Karpas-422 (cell line): ENCODE data around the gene CTBP2. TPM values are rescaled to one million over a fixed set of nuclear protein-coding genes. Genes with fewer than 3 reads are reported as not detected.
"Not testable (repeated sequence)": the region's sequence is repeated elsewhere in the genome, so short reads cannot be mapped to it uniquely, and the experiment has no call there.

Experiments used
- DNase-seq: peaks from one replicate; pipeline ENCODE4 v3.0.0-alpha.2; 2015
- H2AFZ ChIP-seq: fragments of 200-600 bp; sonication (generic); 2 replicates; pipeline ENCODE4 v1.6.1; 2014; ENCODE audit warnings: antibody characterized with exemption, low read length, mixed read lengths
- H3K27ac ChIP-seq: fragments of 200-600 bp; sonication (generic); 2 replicates; pipeline ENCODE4 v1.5.1; 2014; ENCODE audit warnings: mild to moderate bottlenecking, low read length, moderate library complexity
- H3K27me3 ChIP-seq: fragments of 200-600 bp; sonication (generic); 2 replicates; pipeline ENCODE4 v1.6.1; 2014; ENCODE audit warnings: low read length, mixed read lengths
- H3K36me3 ChIP-seq: fragments of 200-600 bp; sonication (generic); 2 replicates; pipeline ENCODE4 v1.6.1; 2014; ENCODE audit warnings: low read length, mixed read lengths; ENCODE audit not compliant: insufficient read depth
- H3K4me1 ChIP-seq: fragments of 200-600 bp; sonication (generic); 2 replicates; pipeline ENCODE4 v1.6.1; 2014; ENCODE audit warnings: mild to moderate bottlenecking, low read length, mixed read lengths
- H3K4me2 ChIP-seq: fragments of 200-600 bp; sonication (generic); 2 replicates; pipeline ENCODE4 v1.6.1; 2014; ENCODE audit warnings: low read length, low read depth, mild to moderate bottlenecking; ENCODE audit not compliant: poor library complexity, severe bottlenecking
- H3K4me3 ChIP-seq: fragments of 200-600 bp; sonication (generic); 2 replicates; pipeline ENCODE4 v1.5.1; 2014; ENCODE audit warnings: mild to moderate bottlenecking, antibody characterized with exemption, low read length, mixed read lengths
- H3K79me2 ChIP-seq: fragments of 200-600 bp; sonication (generic); 2 replicates; pipeline ENCODE4 v1.6.1; 2014; ENCODE audit warnings: mild to moderate bottlenecking, low read length, mixed read lengths
- H3K9ac ChIP-seq: fragments of 200-600 bp; sonication (generic); 2 replicates; pipeline ENCODE4 v1.6.0; 2014; ENCODE audit warnings: low read length
- H3K9me2 ChIP-seq: fragments of 200-600 bp; sonication (generic), shearing (Covaris generic); replicated peaks from 2 replicates; pipeline ENCODE4 v1.6.0; 2014; ENCODE audit warnings: mild to moderate bottlenecking, low read length, moderate library complexity; ENCODE audit not compliant: insufficient read depth
- H3K9me3 ChIP-seq: fragments of 300-700, 200-600 bp; sonication (generic); 2 replicates; pipeline ENCODE4 v1.6.1; 2014; ENCODE audit warnings: low read length, mixed read lengths
- H4K20me1 ChIP-seq: fragments of 200-600 bp; sonication (generic); 2 replicates; pipeline ENCODE4 v1.6.1; 2014; ENCODE audit warnings: mild to moderate bottlenecking, antibody characterized with exemption, low read length, low read depth; ENCODE audit not compliant: insufficient read depth
- total RNA-seq: library from RNA; depleted of rRNA; stranded (reverse); fragments of >200 nt; shearing (Covaris generic); gene quantifications from 2 replicates; pipeline ENCODE4 v1.2.3, GENCODE V29; 2014; ENCODE audit warnings: low replicate concordance

Gene CTBP2
- total RNA-seq, 1 experiment from 2014 or later: 0.15 TPM

DNA sequence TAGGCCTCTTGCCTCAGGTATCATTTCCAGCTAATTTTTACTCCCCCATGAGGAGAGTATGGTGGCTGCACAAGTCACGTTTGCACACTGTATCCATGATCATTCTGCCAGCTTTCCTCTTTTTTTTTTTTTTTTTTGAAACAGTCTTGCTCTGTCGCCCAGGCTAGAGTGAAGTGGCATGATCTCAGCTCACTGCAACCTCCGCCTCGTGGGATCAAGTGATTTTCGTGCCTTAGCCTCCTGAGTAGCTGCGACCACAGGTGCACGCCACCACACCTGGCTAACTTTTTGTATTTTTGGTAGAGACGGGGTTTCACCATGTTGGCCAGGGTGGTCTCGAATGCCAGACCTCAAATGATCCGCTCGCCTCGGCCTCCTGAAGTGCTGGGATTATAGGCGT, 77.9 kb downstream of the CTBP2 start:
- not testable (repeated sequence) for H4K20me1 ChIP-seq, H3K4me3 ChIP-seq, H3K9ac ChIP-seq, H3K27me3 ChIP-seq, H2AFZ ChIP-seq, H3K9me2 ChIP-seq, H3K27ac ChIP-seq, H3K79me2 ChIP-seq, H3K9me3 ChIP-seq, H3K4me1 ChIP-seq, H3K36me3 ChIP-seq, DNase-seq, H3K4me2 ChIP-seq

DNA sequence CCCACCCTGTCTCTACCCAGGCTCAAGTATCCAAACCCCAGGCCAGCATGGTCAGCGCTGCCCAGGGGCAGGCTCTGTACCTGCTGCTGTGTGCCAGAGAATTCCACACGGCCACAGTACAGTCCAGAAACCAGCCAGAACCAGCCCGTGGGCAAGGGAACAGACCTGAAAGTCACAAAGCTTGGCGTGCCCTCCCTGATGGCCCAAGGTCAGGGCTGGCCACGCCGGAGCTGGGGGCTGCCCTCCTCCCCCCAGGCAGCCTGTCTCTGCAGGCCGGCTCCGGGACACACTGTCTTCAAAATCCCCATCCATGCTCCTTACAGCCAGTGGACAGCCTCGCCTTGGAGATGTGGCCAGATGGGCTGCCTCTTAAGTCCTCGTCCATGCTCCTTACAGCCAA, 78.4 kb downstream of the CTBP2 start:
- no peak for DNase-seq
- Histone ChIP-seq H3K36me3 (no peaks in the 10 kb centered on the region), H3K9ac (no peak overlapping the region), H3K79me2 (no peaks in the 10 kb centered on the region), H3K4me1 (no peaks in the 10 kb centered on the region), H3K4me3 (no peak overlapping the region), H3K27ac (no peak overlapping the region), H3K27me3 (no peaks in the 10 kb centered on the region), H2AFZ (no peak overlapping the region), H4K20me1 (no peaks in the 10 kb centered on the region), H3K4me2 (no peak overlapping the region), H3K9me3 (no peaks in the 10 kb centered on the region), H3K9me2 (no peaks in the 10 kb centered on the region)

DNA sequence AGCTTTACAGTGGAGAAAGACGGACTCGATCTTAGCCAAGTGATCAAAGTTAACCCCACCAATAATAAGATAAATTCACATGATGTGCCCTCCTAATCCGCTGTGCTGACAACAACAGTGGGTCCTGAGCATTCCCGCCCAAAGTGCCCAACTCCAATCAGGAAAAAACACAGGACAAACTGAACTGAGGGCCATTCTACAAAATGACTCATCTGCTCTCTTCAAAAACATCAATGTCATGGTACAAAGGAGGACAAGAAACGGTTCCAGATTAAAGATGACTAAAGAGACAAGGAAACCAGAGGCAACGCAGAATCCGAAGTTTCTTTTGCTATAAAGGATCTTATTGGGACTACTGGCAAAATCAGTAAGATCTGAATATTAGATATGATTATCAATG, 79.4 kb downstream of the CTBP2 start:
- no peaks in the 10 kb centered on the region for H3K9me3 ChIP-seq
- no peak overlapping the region for H3K4me3 ChIP-seq
- H3K4me1 ChIP-seq: no peaks in the 10 kb centered on the region
- no peaks in the 10 kb centered on the region for H4K20me1 ChIP-seq
- no peaks in the 10 kb centered on the region for H3K27me3 ChIP-seq
- H3K36me3 ChIP-seq: no peaks in the 10 kb centered on the region
- H2AFZ ChIP-seq: no peak overlapping the region
- no peak overlapping the region for H3K9ac ChIP-seq
- DNase-seq: no peak
- no peak overlapping the region for H3K27ac ChIP-seq
- no peaks in the 10 kb centered on the region for H3K79me2 ChIP-seq
- no peak overlapping the region for H3K4me2 ChIP-seq
- H3K9me2 ChIP-seq: no peaks in the 10 kb centered on the region

DNA sequence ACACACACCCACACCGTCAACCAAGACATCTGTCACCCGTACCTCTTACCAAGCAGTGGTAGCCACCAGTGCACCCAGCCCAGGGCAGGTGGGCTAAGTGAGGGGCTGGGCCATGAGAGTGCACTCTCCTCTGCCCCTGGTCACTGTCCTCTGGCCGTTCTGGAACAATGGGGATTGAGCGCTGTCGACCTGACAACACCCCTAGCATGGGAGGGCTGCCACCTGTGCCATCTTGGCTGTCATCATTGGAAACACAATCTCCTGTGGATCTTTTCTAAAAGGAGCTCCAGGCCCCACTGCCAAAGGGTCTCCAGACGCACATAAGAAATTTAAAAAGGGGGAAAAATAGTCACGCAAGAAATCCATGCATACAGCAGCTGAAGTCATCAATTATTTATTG, 80.1 kb downstream of the CTBP2 start:
- Histone ChIP-seq H3K27me3 (no peaks in the 10 kb centered on the region), H4K20me1 (no peaks in the 10 kb centered on the region), H3K4me2 (no peak overlapping the region), H3K36me3 (no peaks in the 10 kb centered on the region), H3K9me3 (no peaks in the 10 kb centered on the region), H3K9me2 (no peaks in the 10 kb centered on the region), H3K4me1 (no peaks in the 10 kb centered on the region), H3K27ac (no peak overlapping the region), H3K9ac (no peak overlapping the region), H3K79me2 (no peaks in the 10 kb centered on the region), H2AFZ (no peak overlapping the region), H3K4me3 (no peak overlapping the region)
- no peak for DNase-seq

DNA sequence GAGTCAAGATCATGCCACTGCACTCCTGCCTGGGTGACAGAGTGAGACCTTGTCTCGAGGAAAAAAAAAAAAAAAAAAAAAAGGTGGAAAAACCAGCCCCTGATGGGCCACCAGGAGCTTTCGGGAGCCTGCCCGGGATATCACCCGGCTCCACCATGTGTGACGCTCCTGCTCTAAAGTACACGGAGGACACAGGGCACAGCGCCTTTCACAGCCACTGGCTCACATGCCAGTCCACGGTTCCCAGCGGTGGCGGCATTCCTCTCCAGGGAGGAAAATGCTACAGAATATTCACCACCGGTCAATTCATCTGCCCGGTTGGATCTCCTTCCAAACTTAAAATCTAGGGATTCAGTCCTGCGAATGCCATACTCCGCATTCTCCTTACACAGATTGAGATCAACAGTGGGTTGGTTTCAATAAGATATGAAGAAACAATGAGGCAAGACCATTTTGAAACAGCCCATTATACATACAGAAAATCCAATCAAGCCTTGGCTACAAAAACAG, 81.2 kb downstream of the CTBP2 start:
- Histone ChIP-seq H3K9ac (no peak overlapping the region), H3K9me3 (no peaks in the 10 kb centered on the region), H3K9me2 (no peaks in the 10 kb centered on the region), H3K4me2 (no peak overlapping the region), H3K27me3 (no peaks in the 10 kb centered on the region), H3K4me3 (no peak overlapping the region), H3K79me2 (no peaks in the 10 kb centered on the region), H2AFZ (no peak overlapping the region), H3K27ac (no peak overlapping the region), H3K36me3 (no peaks in the 10 kb centered on the region), H3K4me1 (no peaks in the 10 kb centered on the region), H4K20me1 (no peaks in the 10 kb centered on the region)
- DNase-seq: no peak

DNA sequence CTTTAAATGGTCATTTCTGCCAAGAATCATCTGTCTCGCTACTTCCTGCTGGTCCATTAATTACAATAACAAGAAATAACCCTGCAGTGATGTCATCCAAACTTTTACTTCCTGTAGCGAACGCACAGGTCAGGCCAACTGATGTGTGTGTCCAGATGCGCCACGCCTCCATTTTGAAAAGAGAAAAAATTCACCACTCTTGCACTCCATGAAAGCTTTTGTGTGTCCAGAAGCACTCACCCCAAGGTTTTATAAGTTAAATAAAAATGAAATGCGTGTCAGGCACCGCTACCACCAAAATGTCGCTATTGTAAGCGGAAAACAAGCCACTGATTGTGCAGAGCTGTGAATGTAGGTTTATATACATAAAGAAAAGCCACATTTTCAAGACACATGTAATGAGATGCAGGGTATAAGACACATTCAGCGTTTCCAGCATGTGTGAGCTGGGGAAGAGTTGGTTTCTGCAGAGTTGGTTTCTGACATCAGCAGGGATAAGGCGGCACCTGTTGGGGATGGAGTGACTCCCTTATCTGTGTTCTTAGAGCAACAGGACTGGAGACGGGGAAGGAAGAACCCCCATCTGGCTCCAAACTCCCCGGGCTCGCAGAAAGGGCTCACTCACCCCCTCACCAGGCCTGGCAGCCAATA, 83.3 kb downstream of the CTBP2 start:
- Histone ChIP-seq H2AFZ (no peak overlapping the region), H3K36me3 (no peaks in the 10 kb centered on the region), H3K9me3 (no peaks in the 10 kb centered on the region), H4K20me1 (no peaks in the 10 kb centered on the region), H3K27ac (no peak overlapping the region), H3K27me3 (no peaks in the 10 kb centered on the region), H3K4me1 (no peaks in the 10 kb centered on the region), H3K4me2 (no peak overlapping the region), H3K4me3 (no peak overlapping the region), H3K9me2 (no peaks in the 10 kb centered on the region), H3K9ac (no peak overlapping the region), H3K79me2 (no peaks in the 10 kb centered on the region)
- DNase-seq: no peak

DNA sequence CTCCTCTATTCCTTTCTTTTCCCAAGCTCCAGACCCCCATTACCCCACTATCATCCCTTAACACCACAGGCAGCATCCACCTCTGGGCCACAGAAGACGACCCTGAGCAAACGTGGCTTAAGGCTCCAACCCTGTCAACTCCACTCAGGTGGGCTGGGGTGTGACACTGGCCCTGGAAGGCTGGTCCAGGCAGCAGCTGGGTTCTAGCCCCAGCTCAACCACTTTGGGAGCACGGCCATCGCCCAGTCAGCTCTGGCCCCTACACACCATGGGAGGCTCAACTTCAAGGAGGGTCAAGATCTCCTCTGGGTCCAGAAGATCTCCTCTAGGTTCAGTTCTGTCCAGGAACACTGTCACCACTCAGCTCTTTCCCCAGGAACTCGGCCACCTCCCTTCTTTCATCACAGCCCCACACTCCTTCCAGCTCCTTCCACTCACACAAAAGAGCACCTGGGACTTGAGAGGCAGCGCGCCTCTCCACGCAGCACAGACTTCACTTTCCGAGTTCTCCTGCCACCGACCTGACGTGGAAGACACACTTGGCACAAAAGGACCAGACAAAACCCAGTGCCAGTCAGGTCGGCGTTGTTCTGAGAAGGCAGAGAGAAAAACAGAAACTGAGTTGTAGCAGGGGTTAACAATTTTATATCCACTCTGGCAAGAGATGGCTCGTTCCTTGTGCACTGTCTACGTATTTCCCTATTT, 84.1 kb downstream of the CTBP2 start:
- H3K4me1 ChIP-seq: no peaks in the 10 kb centered on the region
- H3K27me3 ChIP-seq: no peaks in the 10 kb centered on the region
- H3K9me2 ChIP-seq: no peaks in the 10 kb centered on the region
- no peak overlapping the region for H3K27ac ChIP-seq
- no peak overlapping the region for H2AFZ ChIP-seq
- H4K20me1 ChIP-seq: no peaks in the 10 kb centered on the region
- no peak overlapping the region for H3K4me2 ChIP-seq
- no peak for DNase-seq
- H3K36me3 ChIP-seq: no peaks in the 10 kb centered on the region
- no peak overlapping the region for H3K4me3 ChIP-seq
- H3K9me3 ChIP-seq: no peaks in the 10 kb centered on the region
- H3K79me2 ChIP-seq: no peaks in the 10 kb centered on the region
- no peak overlapping the region for H3K9ac ChIP-seq

DNA sequence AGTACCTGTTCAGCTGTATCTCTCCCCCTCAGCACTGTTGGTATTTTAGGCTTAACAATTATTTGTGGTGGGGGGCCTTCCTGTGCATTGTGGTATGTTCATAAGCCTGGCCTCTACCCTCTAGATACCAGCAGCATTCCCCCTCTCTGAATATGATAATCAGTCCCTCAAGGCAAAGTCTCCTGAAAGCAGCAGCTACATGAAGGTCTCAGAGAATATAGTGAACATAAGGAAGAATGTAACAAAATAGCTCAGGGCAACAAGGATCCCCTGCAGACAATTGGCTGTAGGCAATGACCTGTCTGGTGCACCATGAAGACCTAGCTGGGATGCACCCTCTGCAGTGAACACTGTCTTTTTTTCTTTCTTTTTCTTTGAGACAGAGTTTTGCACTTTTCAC, 86.4 kb downstream of the CTBP2 start:
- DNase-seq: no peak
- no peaks in the 10 kb centered on the region for H3K79me2 ChIP-seq
- H3K9me3 ChIP-seq: no peaks in the 10 kb centered on the region

More for the DNA sequence above, 86.4 kb downstream of the CTBP2 start:
- no peak overlapping the region for H3K9ac ChIP-seq
- H3K27ac ChIP-seq: no peak overlapping the region
- no peak overlapping the region for H3K4me2 ChIP-seq
- H3K4me1 ChIP-seq: no peaks in the 10 kb centered on the region
- H4K20me1 ChIP-seq: no peaks in the 10 kb centered on the region
- H3K4me3 ChIP-seq: no peak overlapping the region
- H2AFZ ChIP-seq: no peak overlapping the region
- no peaks in the 10 kb centered on the region for H3K27me3 ChIP-seq
- H3K36me3 ChIP-seq: no peaks in the 10 kb centered on the region
- no peaks in the 10 kb centered on the region for H3K9me2 ChIP-seq
